SK-N-SH (cell line): ENCODE results near the gene SIDT1. TPM values are rescaled to one million over a fixed set of nuclear protein-coding genes. Genes with fewer than 3 reads are reported as not detected.

ENCODE experiments used
- CTCF ChIA-PET: fragments of 300-600, 350-600 bp; formaldehyde crosslinking; extraction: SDS; loops from one replicate; lab custom pipeline; 2021; lab: Yijun Ruan, JAX
- POLR2A ChIA-PET: fragments of 350-600 bp; sonication (Branson Sonifier 250); formaldehyde crosslinking; extraction: SDS; loops from one replicate; lab custom pipeline; 2020; ENCODE audit warnings: antibody characterized with exemption, inconsistent platforms; lab: Yijun Ruan, JAX
- DNase-seq: peaks from one replicate; pipeline ENCODE4 v3.0.0; 2012
- H2AFZ ChIP-seq: fragments of 200-600 bp; sonication (generic); 2 replicates; pipeline ENCODE4 v1.8.1; 2016; ENCODE audit warnings: antibody characterized with exemption, mild to moderate bottlenecking, low read depth
- H3F3A ChIP-seq: fragments of 200-600 bp; sonication (generic); replicated peaks from 2 replicates; pipeline ENCODE3; 2016; ENCODE audit warnings: antibody characterized with exemption, mild to moderate bottlenecking; ENCODE audit not compliant: insufficient read depth
- H3K27ac ChIP-seq, 2 experiments: fragments of 200-500 bp in 1 of 2; fragments of 200-600 bp in 1 of 2; sonication (Bioruptor generic) in 1 of 2; sonication (generic), shearing (Covaris generic) in 1 of 2; 2 replicates each; pipeline versions ENCODE4 v1.5.1 to v1.6.1; 2014 to 2016; ENCODE audit warnings: low read depth in 2 of 2, inconsistent platforms in 1 of 2, low read length in 1 of 2, mild to moderate bottlenecking in 1 of 2, mixed read lengths in 1 of 2
- H3K27me3 ChIP-seq: fragments of 200-600 bp; sonication (generic), shearing (Covaris generic); 2 replicates; pipeline ENCODE4 v1.6.1; 2016; ENCODE audit warnings: mixed run types; ENCODE audit not compliant: insufficient read depth
- H3K36me3 ChIP-seq, 2 experiments: fragments of 200-500 bp in 1 of 2; fragments of 200-600 bp in 1 of 2; sonication (Bioruptor generic) in 1 of 2; sonication (generic) in 1 of 2; replicated peaks in 1 of 2; 2 replicates each; pipeline versions ENCODE3 to v1.5.1; 2014 to 2016; ENCODE audit warnings: low read length in 1 of 2, mild to moderate bottlenecking in 1 of 2; ENCODE audit not compliant: insufficient read depth in 2 of 2, control insufficient read depth in 1 of 2
- H3K4me1 ChIP-seq, 2 experiments: fragments of 200-500 bp in 1 of 2; fragments of 200-600 bp in 1 of 2; sonication (Bioruptor generic) in 1 of 2; sonication (generic), shearing (Covaris generic) in 1 of 2; 2 replicates each; pipeline versions ENCODE4 v1.5.1 to v1.6.1; 2014 to 2016; ENCODE audit warnings: low read depth in 1 of 2, low read length in 1 of 2, mixed run types in 1 of 2; ENCODE audit not compliant: insufficient read depth in 2 of 2, control insufficient read depth in 1 of 2
- H3K4me2 ChIP-seq: fragments of 200-600 bp; sonication (generic), shearing (Covaris generic); 2 replicates; pipeline ENCODE4 v1.6.1; 2017; ENCODE audit warnings: mixed run types
- H3K4me3 ChIP-seq, 2 experiments: fragments of 200-500 bp in 1 of 2; fragments of 200-600 bp in 1 of 2; sonication (Bioruptor generic) in 1 of 2; sonication (generic), shearing (Covaris generic) in 1 of 2; 2 replicates each; pipeline versions ENCODE4 v1.5.1 to v1.8.1; 2014 to 2016; ENCODE audit warnings: low read depth in 2 of 2, inconsistent platforms in 1 of 2, low read length in 1 of 2, mild to moderate bottlenecking in 1 of 2, mixed read lengths in 1 of 2, moderate library complexity in 1 of 2
- H3K79me2 ChIP-seq: fragments of 200-600 bp; sonication (generic); 2 replicates; pipeline ENCODE4 v1.8.1; 2017; ENCODE audit warnings: mild to moderate bottlenecking; ENCODE audit not compliant: insufficient read depth
- H3K9ac ChIP-seq: fragments of 200-600 bp; sonication (generic); 2 replicates; pipeline ENCODE4 v1.6.1; 2017; ENCODE audit warnings: mixed run types
- H3K9me2 ChIP-seq: fragments of 200-600 bp; sonication (generic); 2 replicates; pipeline ENCODE4 v1.6.1; 2017; ENCODE audit warnings: mixed run types
- H3K9me3 ChIP-seq: fragments of 200-600 bp; sonication (generic); 2 replicates; pipeline ENCODE4 v1.6.1; 2017; ENCODE audit warnings: mixed run types, mild to moderate bottlenecking, moderate library complexity
- H4K20me1 ChIP-seq: fragments of 200-600 bp; sonication (generic); 2 replicates; pipeline ENCODE4 v1.6.1; 2017; ENCODE audit warnings: mild to moderate bottlenecking, mixed run types; ENCODE audit not compliant: insufficient read depth
- ELF1 ChIP-seq: IDR thresholded peaks from 2 replicates; pipeline ENCODE4 v1.4.0; 2012
- EP300 ChIP-seq, 2 experiments: IDR thresholded peaks; 2 replicates each; pipeline versions ENCODE4 v1.4.0 to v1.6.1; 2012; ENCODE audit warnings: borderline replicate concordance in 1 of 2, low read depth in 1 of 2, low read length in 1 of 2
- EZH2phosphoT487 ChIP-seq: fragments of 200-600 bp; sonication (generic); IDR thresholded peaks from 2 replicates; pipeline ENCODE4 v1.6.1; 2017; ENCODE audit warnings: low read depth, mixed run types, mild to moderate bottlenecking, antibody characterized with exemption, moderate library complexity, borderline replicate concordance
- FOXJ3 ChIP-seq: sonication (generic); formaldehyde crosslinking; IDR thresholded peaks from 2 replicates; pipeline ENCODE4 v1.5.1; 2020; ENCODE audit warnings: mild to moderate bottlenecking, missing genetic modification reagents
- JUND ChIP-seq: IDR thresholded peaks from 2 replicates; pipeline ENCODE4 v1.4.0; 2012
- MEF2A ChIP-seq: IDR thresholded peaks from 2 replicates; pipeline ENCODE4 v1.4.0; 2012; ENCODE audit warnings: low read depth, borderline replicate concordance
- NRF1 ChIP-seq: IDR thresholded peaks from 2 replicates; pipeline ENCODE4 v1.6.1; 2012; ENCODE audit warnings: low read depth, mild to moderate bottlenecking, low read length
- RCOR1 ChIP-seq: fragments of 150-350 bp; IDR thresholded peaks from 2 replicates; pipeline ENCODE4 v1.6.1; 2017; ENCODE audit warnings: antibody characterized with exemption, low read length
- SIN3A ChIP-seq: IDR thresholded peaks from 2 replicates; pipeline ENCODE4 v1.6.1; 2012; ENCODE audit warnings: low read depth, mild to moderate bottlenecking, low read length, moderate library complexity, borderline replicate concordance
- SMC3 ChIP-seq: IDR thresholded peaks from 2 replicates; pipeline ENCODE4 v1.6.1; 2012; ENCODE audit warnings: low read depth, low read length, improper control_type of control experiment
- TAF1 ChIP-seq: IDR thresholded peaks from 2 replicates; pipeline ENCODE4 v1.6.1; 2012; ENCODE audit warnings: low read depth, mild to moderate bottlenecking, low read length, moderate library complexity, borderline replicate concordance
- TCF12 ChIP-seq: IDR thresholded peaks from 2 replicates; pipeline ENCODE4 v1.4.0; 2012
- WGBS: methylation state at CpG from one replicate; pipeline ENCODE4 v1.1.6; 2017; ENCODE audit warnings: low lambda C conversion rate; 5-methylcytosine and 5-hydroxymethylcytosine counted together
- polyA plus RNA-seq, 3 experiments: library from polyadenylated mRNA; depleted of rRNA; stranded (reverse); fragments of >200 nt; gene quantifications; 2 replicates each; pipeline ENCODE4 v1.2.3, GENCODE V29; 2012
- TF ChIP-seq, protein P1 (sequence below): IDR thresholded peaks from 2 replicates; pipeline ENCODE4 v1.6.1; 2012; ENCODE audit warnings: mild to moderate bottlenecking, low read depth, low read length, moderate library complexity
- TF ChIP-seq, protein P2 (sequence below): IDR thresholded peaks from 2 replicates; pipeline ENCODE4 v1.4.0; 2012; ENCODE audit warnings: low read depth, borderline replicate concordance
- TF ChIP-seq, protein P3 (sequence below): fragments of 150-350 bp; IDR thresholded peaks from 2 replicates; pipeline ENCODE4 v1.6.1; 2016; ENCODE audit warnings: mild to moderate bottlenecking, low read depth, low read length

The SIDT1 gene
- polyA plus RNA-seq, 1 of the 3 experiments (the other 2 are of a cell fraction), result 0.02 TPM

DNA sequence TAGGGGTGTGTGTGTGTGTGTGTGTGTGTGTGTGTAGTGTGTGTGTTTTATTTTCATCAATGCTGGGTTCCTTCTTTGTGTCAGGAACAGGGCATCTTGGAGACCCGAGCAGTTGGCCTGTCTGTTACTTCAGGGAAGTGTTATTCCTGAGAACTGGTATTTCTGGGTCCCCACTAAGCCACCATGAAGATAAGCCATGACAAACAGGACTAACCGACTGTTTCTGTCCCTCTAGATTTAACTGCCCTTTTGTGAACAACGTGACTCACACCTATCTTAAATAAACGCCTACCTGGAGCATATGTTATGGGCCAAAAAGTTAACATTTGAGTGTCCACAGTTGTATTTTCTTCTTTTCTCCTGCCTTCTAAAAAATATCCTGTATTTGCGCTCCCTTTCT, 19.5 kb downstream of the SIDT1 start:
- 52% methylated on average over 5 of the region's 5 CpGs for WGBS
- H3K4me2 ChIP-seq, result no peak overlapping the region
- DNase-seq, result no peak
- no peak overlapping the region for H3K27ac ChIP-seq
- no peaks in the 10 kb centered on the region for H3K9me2 ChIP-seq
- no peaks in the 10 kb centered on the region for H3K4me1 ChIP-seq
- ChIA-PET CTCF (interaction anchor here (0.7 to 2.4 kb wide), 4 partner anchors 9 to 59 kb away, joined by 3 to 10 read pairs (median 3); no protein-coding TSS in a partner anchor), POLR2A (no interaction called here)
- H3F3A ChIP-seq, result no peaks in the 10 kb centered on the region
- no peaks in the 10 kb centered on the region for H3K36me3 ChIP-seq
- H3K79me2 ChIP-seq, result no peaks in the 10 kb centered on the region
- H4K20me1 ChIP-seq, result no peaks in the 10 kb centered on the region
- H2AFZ ChIP-seq, result no peak overlapping the region
- no peaks in the 10 kb centered on the region for H3K27me3 ChIP-seq
- H3K4me3 ChIP-seq, result no peak overlapping the region
- TF ChIP-seq, protein P1, sequence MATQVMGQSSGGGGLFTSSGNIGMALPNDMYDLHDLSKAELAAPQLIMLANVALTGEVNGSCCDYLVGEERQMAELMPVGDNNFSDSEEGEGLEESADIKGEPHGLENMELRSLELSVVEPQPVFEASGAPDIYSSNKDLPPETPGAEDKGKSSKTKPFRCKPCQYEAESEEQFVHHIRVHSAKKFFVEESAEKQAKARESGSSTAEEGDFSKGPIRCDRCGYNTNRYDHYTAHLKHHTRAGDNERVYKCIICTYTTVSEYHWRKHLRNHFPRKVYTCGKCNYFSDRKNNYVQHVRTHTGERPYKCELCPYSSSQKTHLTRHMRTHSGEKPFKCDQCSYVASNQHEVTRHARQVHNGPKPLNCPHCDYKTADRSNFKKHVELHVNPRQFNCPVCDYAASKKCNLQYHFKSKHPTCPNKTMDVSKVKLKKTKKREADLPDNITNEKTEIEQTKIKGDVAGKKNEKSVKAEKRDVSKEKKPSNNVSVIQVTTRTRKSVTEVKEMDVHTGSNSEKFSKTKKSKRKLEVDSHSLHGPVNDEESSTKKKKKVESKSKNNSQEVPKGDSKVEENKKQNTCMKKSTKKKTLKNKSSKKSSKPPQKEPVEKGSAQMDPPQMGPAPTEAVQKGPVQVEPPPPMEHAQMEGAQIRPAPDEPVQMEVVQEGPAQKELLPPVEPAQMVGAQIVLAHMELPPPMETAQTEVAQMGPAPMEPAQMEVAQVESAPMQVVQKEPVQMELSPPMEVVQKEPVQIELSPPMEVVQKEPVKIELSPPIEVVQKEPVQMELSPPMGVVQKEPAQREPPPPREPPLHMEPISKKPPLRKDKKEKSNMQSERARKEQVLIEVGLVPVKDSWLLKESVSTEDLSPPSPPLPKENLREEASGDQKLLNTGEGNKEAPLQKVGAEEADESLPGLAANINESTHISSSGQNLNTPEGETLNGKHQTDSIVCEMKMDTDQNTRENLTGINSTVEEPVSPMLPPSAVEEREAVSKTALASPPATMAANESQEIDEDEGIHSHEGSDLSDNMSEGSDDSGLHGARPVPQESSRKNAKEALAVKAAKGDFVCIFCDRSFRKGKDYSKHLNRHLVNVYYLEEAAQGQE, result no peak
- TF ChIP-seq ELF1 (no peak), TAF1 (no peak), NRF1 (no peak), JUND (no peak), TCF12 (no peak), SIN3A (no peak), EZH2phosphoT487 (no peak), FOXJ3 (CRISPR knock-in tag) (no peak), RCOR1 (no peak), MEF2A (no peak), SMC3 (no peak), EP300 (IDR thresholded peaks at IDR 0.05; ENCODE audit: borderline replicate concordance in 1 of 2, low read depth in 1 of 2, low read length in 1 of 2) (no peak)
- TF ChIP-seq, protein P2, sequence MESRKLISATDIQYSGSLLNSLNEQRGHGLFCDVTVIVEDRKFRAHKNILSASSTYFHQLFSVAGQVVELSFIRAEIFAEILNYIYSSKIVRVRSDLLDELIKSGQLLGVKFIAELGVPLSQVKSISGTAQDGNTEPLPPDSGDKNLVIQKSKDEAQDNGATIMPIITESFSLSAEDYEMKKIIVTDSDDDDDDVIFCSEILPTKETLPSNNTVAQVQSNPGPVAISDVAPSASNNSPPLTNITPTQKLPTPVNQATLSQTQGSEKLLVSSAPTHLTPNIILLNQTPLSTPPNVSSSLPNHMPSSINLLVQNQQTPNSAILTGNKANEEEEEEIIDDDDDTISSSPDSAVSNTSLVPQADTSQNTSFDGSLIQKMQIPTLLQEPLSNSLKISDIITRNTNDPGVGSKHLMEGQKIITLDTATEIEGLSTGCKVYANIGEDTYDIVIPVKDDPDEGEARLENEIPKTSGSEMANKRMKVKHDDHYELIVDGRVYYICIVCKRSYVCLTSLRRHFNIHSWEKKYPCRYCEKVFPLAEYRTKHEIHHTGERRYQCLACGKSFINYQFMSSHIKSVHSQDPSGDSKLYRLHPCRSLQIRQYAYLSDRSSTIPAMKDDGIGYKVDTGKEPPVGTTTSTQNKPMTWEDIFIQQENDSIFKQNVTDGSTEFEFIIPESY, result no peak
- TF ChIP-seq, protein P3, sequence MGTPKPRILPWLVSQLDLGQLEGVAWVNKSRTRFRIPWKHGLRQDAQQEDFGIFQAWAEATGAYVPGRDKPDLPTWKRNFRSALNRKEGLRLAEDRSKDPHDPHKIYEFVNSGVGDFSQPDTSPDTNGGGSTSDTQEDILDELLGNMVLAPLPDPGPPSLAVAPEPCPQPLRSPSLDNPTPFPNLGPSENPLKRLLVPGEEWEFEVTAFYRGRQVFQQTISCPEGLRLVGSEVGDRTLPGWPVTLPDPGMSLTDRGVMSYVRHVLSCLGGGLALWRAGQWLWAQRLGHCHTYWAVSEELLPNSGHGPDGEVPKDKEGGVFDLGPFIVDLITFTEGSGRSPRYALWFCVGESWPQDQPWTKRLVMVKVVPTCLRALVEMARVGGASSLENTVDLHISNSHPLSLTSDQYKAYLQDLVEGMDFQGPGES, result no peak
- TF ChIP-seq, all 33 proteins: peak for 0
- Histone ChIP-seq H3K9ac (no peak overlapping the region), H3K9me3 (no peaks in the 10 kb centered on the region)
